ENCODE measurements around the gene PGGT1B. TPM values are rescaled to one million over a fixed set of nuclear protein-coding genes. Genes with fewer than 3 reads are reported as not detected.

The PGGT1B gene
- total RNA-seq, 2 experiments from 2014 or later: 32.8 to 35.8 TPM

- no peaks in the 10 kb centered on the region for H3K9me3 Mint-ChIP-seq
- H3K27me3 Mint-ChIP-seq: peaks cover 29% of the 10 kb centered on the region
- ATAC-seq (ENCODE audit: low read depth) (no peak), DNase-seq (no peak)
- H3K4me3 Mint-ChIP-seq: no peak overlapping the region
- no peak overlapping the region for H3K27ac Mint-ChIP-seq
- no peaks in the 10 kb centered on the region for H3K36me3 Mint-ChIP-seq
- POLR2A ChIA-PET: interaction anchor here (0.7 kb wide), 1 partner anchor 15 kb away, joined by 3 read pairs; no protein-coding TSS in a partner anchor
- H3K4me1 Mint-ChIP-seq: no peaks in the 10 kb centered on the region
These were observed 72.3 kb downstream of the PGGT1B start for GRCh38 chr5:115190388-115190787.

GRCh38 chr5:115189866-115190265 lies 72.8 kb downstream of the PGGT1B start:
- Mint-ChIP-seq H3K27me3 (peaks cover 31% of the 10 kb centered on the region), H3K27ac (no peak overlapping the region), H3K4me1 (no peaks in the 10 kb centered on the region), H3K4me3 (no peak overlapping the region), H3K9me3 (no peaks in the 10 kb centered on the region), H3K36me3 (no peaks in the 10 kb centered on the region)
- POLR2A ChIA-PET: interaction anchor here (0.7 kb wide), 1 partner anchor 15 kb away, joined by 3 read pairs; no protein-coding TSS in a partner anchor
- no peak for DNase-seq
- no peak for ATAC-seq (ENCODE audit: low read depth)

- H3K4me3 Mint-ChIP-seq: no peak overlapping the region
- H3K27me3 Mint-ChIP-seq: peaks cover 55% of the 10 kb centered on the region
- POLR2A ChIA-PET: no interaction called here
- DNase-seq (no peak), ATAC-seq (ENCODE audit: low read depth) (no peak)
- H3K9me3 Mint-ChIP-seq: no peaks in the 10 kb centered on the region
- no peaks in the 10 kb centered on the region for H3K36me3 Mint-ChIP-seq
- H3K27ac Mint-ChIP-seq: no peak overlapping the region
- H3K4me1 Mint-ChIP-seq: no peaks in the 10 kb centered on the region
These were observed 75.9 kb downstream of the PGGT1B start for GRCh38 chr5:115186794-115187193.

GRCh38 chr5:115184770-115185169 lies 77.9 kb downstream of the PGGT1B start:
- Mint-ChIP-seq H3K27ac (no peak overlapping the region), H3K36me3 (no peaks in the 10 kb centered on the region), H3K27me3 (peaks cover 74% of the 10 kb centered on the region), H3K4me1 (peaks cover 9% of the 10 kb centered on the region), H3K4me3 (no peak overlapping the region), H3K9me3 (no peaks in the 10 kb centered on the region)
- DNase-seq (no peak), ATAC-seq (ENCODE audit: low read depth) (no peak)
- POLR2A ChIA-PET: no interaction called here

GRCh38 chr5:115181757-115182156 lies 80.9 kb downstream of the PGGT1B start:
- no peak overlapping the region for H3K27ac Mint-ChIP-seq
- POLR2A ChIA-PET: interaction anchor here (0.5 to 1.2 kb wide), 2 partner anchors 11 to 365 kb away, joined by 3 to 5 read pairs; no protein-coding TSS in a partner anchor
- no peaks in the 10 kb centered on the region for H3K9me3 Mint-ChIP-seq
- peaks cover 86% of the 10 kb centered on the region for H3K27me3 Mint-ChIP-seq
- no peak for DNase-seq
- peaks cover 11% of the 10 kb centered on the region for H3K4me1 Mint-ChIP-seq
- H3K4me3 Mint-ChIP-seq: no peak overlapping the region
- ATAC-seq (ENCODE audit: low read depth): no peak
- no peaks in the 10 kb centered on the region for H3K36me3 Mint-ChIP-seq

- Mint-ChIP-seq H3K9me3 (no peaks in the 10 kb centered on the region), H3K4me1 (peaks cover 11% of the 10 kb centered on the region), H3K4me3 (peak overlapping the region; percentile 83), H3K27me3 (peaks cover 92% of the 10 kb centered on the region), H3K36me3 (no peaks in the 10 kb centered on the region), H3K27ac (no peak overlapping the region)
- ATAC-seq (ENCODE audit: low read depth): peak; percentile 79
- DNase-seq: peak; percentile 59
- POLR2A ChIA-PET: no interaction called here
These were observed 82.4 kb downstream of the PGGT1B start for GRCh38 chr5:115180165-115180709.

GRCh38 chr5:115179394-115180164 lies 83.1 kb downstream of the PGGT1B start:
- peaks cover 11% of the 10 kb centered on the region for H3K4me1 Mint-ChIP-seq
- H3K27ac Mint-ChIP-seq: no peak overlapping the region
- ATAC-seq (ENCODE audit: low read depth) (peak; percentile 19), DNase-seq (no peak)
- H3K36me3 Mint-ChIP-seq: no peaks in the 10 kb centered on the region
- H3K4me3 Mint-ChIP-seq: peak overlapping the region; percentile 83
- no peaks in the 10 kb centered on the region for H3K9me3 Mint-ChIP-seq
- H3K27me3 Mint-ChIP-seq: peaks cover 93% of the 10 kb centered on the region
- POLR2A ChIA-PET: no interaction called here

GRCh38 chr5:115179030-115179393 lies 83.7 kb downstream of the PGGT1B start:
- DNase-seq (no peak), ATAC-seq (ENCODE audit: low read depth) (no peak)
- Mint-ChIP-seq H3K9me3 (no peaks in the 10 kb centered on the region), H3K27me3 (peaks cover 94% of the 10 kb centered on the region), H3K27ac (no peak overlapping the region), H3K4me1 (peaks cover 11% of the 10 kb centered on the region), H3K36me3 (no peaks in the 10 kb centered on the region), H3K4me3 (no peak overlapping the region)
- POLR2A ChIA-PET: no interaction called here

GRCh38 chr5:115170929-115171510 lies 91.7 kb downstream of the PGGT1B start:
- peaks cover 72% of the 10 kb centered on the region for H3K27me3 Mint-ChIP-seq
- H3K9me3 Mint-ChIP-seq: peaks cover 5% of the 10 kb centered on the region
- H3K36me3 Mint-ChIP-seq: no peaks in the 10 kb centered on the region
- DNase-seq (no peak), ATAC-seq (ENCODE audit: low read depth) (no peak)
- peak overlapping the region; percentile 81 for H3K4me3 Mint-ChIP-seq
- POLR2A ChIA-PET: interaction anchor here (1.1 kb wide), 1 partner anchor 11 kb away, joined by 3 read pairs; no protein-coding TSS in a partner anchor
- peaks cover 11% of the 10 kb centered on the region for H3K4me1 Mint-ChIP-seq
- no peak overlapping the region for H3K27ac Mint-ChIP-seq

- H3K36me3 Mint-ChIP-seq: no peaks in the 10 kb centered on the region
- peak overlapping the region; percentile 81 for H3K4me3 Mint-ChIP-seq
- H3K27ac Mint-ChIP-seq: no peak overlapping the region
- peak; percentile 72 for ATAC-seq (ENCODE audit: low read depth)
- DNase-seq: no peak
- peaks cover 67% of the 10 kb centered on the region for H3K27me3 Mint-ChIP-seq
- peaks cover 5% of the 10 kb centered on the region for H3K9me3 Mint-ChIP-seq
- POLR2A ChIA-PET: interaction anchor here (0.5 to 1.1 kb wide), 2 partner anchors 11 to 101 kb away, joined by 3 to 6 read pairs; no protein-coding TSS in a partner anchor
- peaks cover 11% of the 10 kb centered on the region for H3K4me1 Mint-ChIP-seq
These were observed 92.3 kb downstream of the PGGT1B start for GRCh38 chr5:115170134-115170928.

- no peak within 1 kb of the TSS for H3K27ac Mint-ChIP-seq
- H3K27me3 Mint-ChIP-seq: peaks cover 61% of the 10 kb centered on the region
- peak; percentile 92 for ATAC-seq (ENCODE audit: low read depth)
- peaks cover 11% of the 10 kb centered on the region for H3K4me1 Mint-ChIP-seq
- H3K9me3 Mint-ChIP-seq: peaks cover 5% of the 10 kb centered on the region
- H3K4me3 Mint-ChIP-seq: peak within 1 kb of the TSS; percentile 81
- POLR2A ChIA-PET: no interaction called here
- DNase-seq: peak; percentile 97
- no peaks in the 10 kb centered on the region for H3K36me3 Mint-ChIP-seq
These were observed 93.1 kb downstream of the PGGT1B start, which contains the start of gene TRIM36 for GRCh38 chr5:115169487-115170133. Gene TRIM36 (minus strand): TSS chr5:115169908. CDS start chr5:115169634, 274 bp downstream.

- POLR2A ChIA-PET: no interaction called here
- peak overlapping the region; percentile 81 for H3K4me3 Mint-ChIP-seq
- no peak overlapping the region for H3K27ac Mint-ChIP-seq
- no peak for ATAC-seq (ENCODE audit: low read depth)
- H3K9me3 Mint-ChIP-seq: peaks cover 8% of the 10 kb centered on the region
- H3K4me1 Mint-ChIP-seq: peaks cover 11% of the 10 kb centered on the region
- H3K27me3 Mint-ChIP-seq: peaks cover 54% of the 10 kb centered on the region
- no peak for DNase-seq
- H3K36me3 Mint-ChIP-seq: no peaks in the 10 kb centered on the region
These were observed 93.7 kb downstream of the PGGT1B start for GRCh38 chr5:115168829-115169486.
